HCT116 (cell line): ENCODE data around the gene NAALADL2. TPM values are rescaled to one million over a fixed set of nuclear protein-coding genes. Genes with fewer than 3 reads are reported as not detected.

ENCODE experiments used
- ATAC-seq: fragments of 200-7000 bp; cut with Tn5 transposase; 2 replicates; pipeline ENCODE4 v1.9.1; 2020; ENCODE audit warnings: mild to moderate bottlenecking, moderate library complexity
- BruUV-seq: library from RNA; stranded (reverse); fragments of 400-500 nt; replicated peaks from 2 replicates; lab custom pipeline; 2021; lab: Mats Ljungman, UMichigan
- CTCF ChIA-PET: fragments of 300-600 bp; sonication (Branson Sonifier 250); formaldehyde crosslinking; loops from one replicate; lab custom pipeline; 2021; ENCODE audit warnings: antibody characterized with exemption; lab: Charles Lee
- POLR2A ChIA-PET: fragments of 300-600, 350-600 bp; sonication (Branson Sonifier 250); formaldehyde crosslinking; loops from one replicate; lab custom pipeline; 2021; ENCODE audit warnings: antibody characterized with exemption; lab: Charles Lee
- RAD21 ChIA-PET, 2 experiments: fragments of 300-600 bp; sonication (Branson Sonifier 250); formaldehyde crosslinking; loops; one replicate each; lab custom pipeline; 2023; ENCODE audit warnings: low total read pairs in 2 of 2; ENCODE audit not compliant: uncharacterized antibody in 2 of 2, unreplicated experiment in 2 of 2, low non-redundant PET in 1 of 2; lab: Charles Lee
- DNase-seq: peaks from one replicate; pipeline ENCODE4 v3.0.0-alpha.2; 2010; ENCODE audit warnings: low read depth, low spot score
- H2AFZ ChIP-seq: fragments of 200-600 bp; shearing (Covaris generic), sonication (generic); 2 replicates; pipeline ENCODE4 v1.6.1; 2017; ENCODE audit warnings: low read depth, mixed run types, mixed read lengths, antibody characterized with exemption, low read length; ENCODE audit not compliant: poor library complexity, severe bottlenecking
- H3K27ac ChIP-seq: 2 replicates; pipeline ENCODE4 v1.5.1; 2012; ENCODE audit warnings: low read depth, low read length
- H3K27me3 ChIP-seq: fragments of 200-600 bp; sonication (generic); 2 replicates; pipeline ENCODE4 v1.6.1; 2016; ENCODE audit warnings: mixed run types, low read length, mixed read lengths; ENCODE audit not compliant: insufficient read depth
- H3K36me3 ChIP-seq, 2 experiments: fragments of 200-500 bp in 1 of 2; fragments of 200-600 bp in 1 of 2; sonication (Bioruptor generic) in 1 of 2; sonication (generic) in 1 of 2; 2 replicates each; pipeline versions ENCODE4 v1.5.1 to v1.6.1; 2014 to 2016; ENCODE audit warnings: low read length in 2 of 2, inconsistent platforms in 1 of 2, mixed read lengths in 1 of 2, mixed run types in 1 of 2; ENCODE audit not compliant: insufficient read depth in 2 of 2, control insufficient read depth in 1 of 2
- H3K4me1 ChIP-seq, 2 experiments: fragments of 200-600 bp in 1 of 2; sonication (generic) in 1 of 2; 2 replicates each; pipeline versions ENCODE4 v1.5.1 to v1.6.1; 2012 to 2017; ENCODE audit warnings: low read length in 2 of 2, inconsistent platforms in 1 of 2, mild to moderate bottlenecking in 1 of 2, mixed read lengths in 1 of 2, mixed run types in 1 of 2, moderate library complexity in 1 of 2; ENCODE audit not compliant: insufficient read depth in 2 of 2, control insufficient read depth in 1 of 2
- H3K4me2 ChIP-seq: fragments of 200-600 bp; sonication (generic); 2 replicates; pipeline ENCODE4 v1.6.1; 2017; ENCODE audit warnings: mixed run types, low read length, mixed read lengths
- H3K4me3 ChIP-seq, 2 experiments: fragments of 200-600 bp in 1 of 2; sonication (generic) in 1 of 2; replicated peaks in 1 of 2; 2 replicates each; pipeline ENCODE4 v1.5.1; 2011 to 2016; ENCODE audit warnings: low read length in 2 of 2, control low read depth in 1 of 2, low read depth in 1 of 2, mild to moderate bottlenecking in 1 of 2, mixed read lengths in 1 of 2, mixed run types in 1 of 2
- H3K79me2 ChIP-seq: fragments of 200-600 bp; sonication (generic); 2 replicates; pipeline ENCODE4 v1.6.1; 2017; ENCODE audit warnings: mild to moderate bottlenecking, mixed run types, low read length, moderate library complexity, mixed read lengths; ENCODE audit not compliant: insufficient read depth
- H3K9ac ChIP-seq: fragments of 200-600 bp; sonication (generic); 2 replicates; pipeline ENCODE4 v1.6.1; 2016; ENCODE audit warnings: low read length, mixed read lengths
- H3K9me2 ChIP-seq: fragments of 200-600 bp; sonication (generic), shearing (Covaris generic); 2 replicates; pipeline ENCODE4 v1.6.1; 2017; ENCODE audit warnings: mixed run types, mild to moderate bottlenecking, moderate library complexity; ENCODE audit not compliant: insufficient read depth
- H3K9me3 ChIP-seq, 2 experiments: fragments of 200-500 bp in 1 of 2; fragments of 200-600 bp in 1 of 2; sonication (Bioruptor generic) in 1 of 2; sonication (generic) in 1 of 2; 2 replicates each; pipeline ENCODE4 v1.6.1; 2014 to 2017; ENCODE audit warnings: low read length in 2 of 2, mixed read lengths in 2 of 2, inconsistent platforms in 1 of 2, low read depth in 1 of 2, mild to moderate bottlenecking in 1 of 2, mixed run types in 1 of 2, moderate library complexity in 1 of 2; ENCODE audit not compliant: control insufficient read depth in 1 of 2, insufficient read depth in 1 of 2
- H4K20me1 ChIP-seq: fragments of 200-600 bp; sonication (generic), shearing (Covaris generic); 2 replicates; pipeline ENCODE4 v1.6.1; 2017; ENCODE audit warnings: mixed run types, mild to moderate bottlenecking, moderate library complexity; ENCODE audit not compliant: insufficient read depth
- CBX3 ChIP-seq: IDR thresholded peaks from 2 replicates; pipeline ENCODE4 v1.6.1; 2012; ENCODE audit warnings: low read depth
- EZH2 ChIP-seq: fragments of 200-600 bp; sonication (generic); IDR thresholded peaks from 2 replicates; pipeline ENCODE4 v1.6.1; 2017; ENCODE audit warnings: antibody characterized with exemption, mixed run types
- FOSL1 ChIP-seq: IDR thresholded peaks from 2 replicates; pipeline ENCODE4 v1.6.1; 2012; ENCODE audit warnings: low read depth
- JUND ChIP-seq: IDR thresholded peaks from 2 replicates; pipeline ENCODE4 v1.6.1; 2012
- POLR2A ChIP-seq: IDR thresholded peaks from 2 replicates; pipeline ENCODE4 v1.7.0; 2011; ENCODE audit warnings: borderline replicate concordance; ENCODE audit not compliant: insufficient read depth, insufficient read length; ENCODE audit errors: extremely low read depth
- POLR2AphosphoS5 ChIP-seq: IDR thresholded peaks from 2 replicates; pipeline ENCODE4 v1.6.1; 2011; ENCODE audit warnings: mild to moderate bottlenecking, low read depth, low read length, moderate library complexity
- RAD21 ChIP-seq: IDR thresholded peaks from 2 replicates; pipeline ENCODE4 v1.6.1; 2012; ENCODE audit warnings: low read depth, mild to moderate bottlenecking
- SP1 ChIP-seq: IDR thresholded peaks from 2 replicates; pipeline ENCODE4 v1.6.1; 2012; ENCODE audit warnings: low read depth
- TCF7L2 ChIP-seq: IDR thresholded peaks from 2 replicates; pipeline ENCODE4 v1.7.0; 2011; ENCODE audit warnings: borderline replicate concordance, inconsistent platforms; ENCODE audit not compliant: insufficient read depth, insufficient read length; ENCODE audit errors: extremely low read depth
- intact Hi-C: fragments of 100-400 bp; cut with micrococcal nuclease; formaldehyde crosslinking; loops from 2 replicates; pipeline ENCODE4 v1.10.0; 2022
- total RNA-seq: library from RNA; stranded (reverse); gene quantifications from one replicate; pipeline ENCODE4 v1.2.1, GENCODE V29; 2021; ENCODE audit not compliant: unreplicated experiment
- TF ChIP-seq, protein P1 (sequence below): IDR thresholded peaks from 2 replicates; pipeline ENCODE4 v1.6.1; 2012
- TF ChIP-seq, protein P2 (sequence below): IDR thresholded peaks from 2 replicates; pipeline ENCODE4 v1.6.1; 2011; ENCODE audit warnings: mild to moderate bottlenecking, low read length, moderate library complexity; ENCODE audit not compliant: insufficient replicate concordance; ENCODE audit errors: extremely low read depth

Gene NAALADL2
- total RNA-seq, 1 experiment from 2014 or later, result 2.9 TPM

DNA sequence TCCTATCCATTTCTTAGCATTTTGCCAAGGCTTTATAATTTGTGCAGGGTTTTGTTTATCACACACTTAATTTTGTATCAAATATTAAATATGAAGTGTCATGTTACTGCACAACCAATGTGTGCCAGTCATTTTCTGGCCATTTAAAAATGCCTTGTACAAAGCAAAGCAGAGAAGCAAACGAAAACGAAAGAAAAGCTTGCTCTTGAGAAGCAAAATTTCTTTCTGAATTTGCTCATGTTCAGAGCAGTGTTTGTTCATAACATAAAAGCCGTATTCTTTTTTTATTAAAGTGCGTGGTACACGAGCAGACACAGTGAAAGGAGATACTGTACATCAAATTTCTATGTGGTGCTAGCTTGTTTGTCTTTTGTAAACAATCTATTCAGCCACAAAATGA lies 792.6 kb downstream of the NAALADL2 start:
- H3K9me2 ChIP-seq, result no peaks in the 10 kb centered on the region
- no peak overlapping the region for H3K4me2 ChIP-seq
- BruUV-seq, result no TSS peak
- ChIA-PET POLR2A (no interaction called here), RAD21 (no interaction called here), CTCF (no interaction called here)
- intact Hi-C loops, result no loop called here
- no peaks in the 10 kb centered on the region for H4K20me1 ChIP-seq
- no peak for TF ChIP-seq SP1
- TF ChIP-seq TCF7L2, result no peak
- TF ChIP-seq, protein P1, sequence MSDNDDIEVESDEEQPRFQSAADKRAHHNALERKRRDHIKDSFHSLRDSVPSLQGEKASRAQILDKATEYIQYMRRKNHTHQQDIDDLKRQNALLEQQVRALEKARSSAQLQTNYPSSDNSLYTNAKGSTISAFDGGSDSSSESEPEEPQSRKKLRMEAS, result no peak
- TF ChIP-seq JUND, result no peak
- TF ChIP-seq POLR2AphosphoS5, result no peak
- TF ChIP-seq, all 23 proteins: peak for 0
- H3K4me1 ChIP-seq, result no peaks in the 10 kb centered on the region
- no peaks in the 10 kb centered on the region for H3K36me3 ChIP-seq
- no peak overlapping the region for H3K4me3 ChIP-seq
- no peaks in the 10 kb centered on the region for H3K27me3 ChIP-seq
- DNase-seq (no peak), ATAC-seq (no peak)
- H3K79me2 ChIP-seq, result no peaks in the 10 kb centered on the region
- H2AFZ ChIP-seq, result no peak overlapping the region
- H3K9me3 ChIP-seq, result no peaks in the 10 kb centered on the region
- H3K9ac ChIP-seq, result no peak overlapping the region
- no peak overlapping the region for H3K27ac ChIP-seq

DNA sequence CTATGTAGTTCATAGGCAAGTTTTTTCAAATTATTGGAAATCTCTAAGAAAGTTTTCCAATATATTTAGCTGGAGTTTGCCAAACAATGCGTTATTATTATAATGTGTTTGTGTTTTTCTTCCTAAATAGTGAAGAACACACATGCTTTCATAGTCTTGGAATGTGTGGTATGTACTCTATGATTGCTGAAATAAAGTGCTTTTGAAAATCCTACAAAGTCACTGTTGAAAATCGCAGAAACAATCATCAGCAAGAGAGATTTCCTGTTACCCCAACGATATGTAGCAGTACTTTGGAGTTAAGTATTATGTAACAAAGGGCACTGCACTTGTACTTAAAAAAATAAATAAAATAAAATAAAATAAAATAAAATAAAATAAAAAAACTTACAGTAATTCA lies 796.2 kb downstream of the NAALADL2 start:
- intact Hi-C loops, result no loop called here
- H3K4me2 ChIP-seq, result no peak overlapping the region
- H3K79me2 ChIP-seq, result no peaks in the 10 kb centered on the region
- ATAC-seq (no peak), DNase-seq (no peak)
- RAD21 ChIA-PET, result no interaction called here
- H3K9me3 ChIP-seq, result no peaks in the 10 kb centered on the region
- H3K36me3 ChIP-seq, result no peaks in the 10 kb centered on the region
- no peak overlapping the region for H3K4me3 ChIP-seq
- no peak overlapping the region for H2AFZ ChIP-seq
- H3K27ac ChIP-seq, result no peak overlapping the region
- no TSS peak for BruUV-seq
- H3K9me2 ChIP-seq, result no peaks in the 10 kb centered on the region; the same call in 1 of the 2 replicates
- no peaks in the 10 kb centered on the region for H4K20me1 ChIP-seq
- H3K27me3 ChIP-seq, result no peaks in the 10 kb centered on the region
- no peak for TF ChIP-seq RAD21
- TF ChIP-seq, protein P2, sequence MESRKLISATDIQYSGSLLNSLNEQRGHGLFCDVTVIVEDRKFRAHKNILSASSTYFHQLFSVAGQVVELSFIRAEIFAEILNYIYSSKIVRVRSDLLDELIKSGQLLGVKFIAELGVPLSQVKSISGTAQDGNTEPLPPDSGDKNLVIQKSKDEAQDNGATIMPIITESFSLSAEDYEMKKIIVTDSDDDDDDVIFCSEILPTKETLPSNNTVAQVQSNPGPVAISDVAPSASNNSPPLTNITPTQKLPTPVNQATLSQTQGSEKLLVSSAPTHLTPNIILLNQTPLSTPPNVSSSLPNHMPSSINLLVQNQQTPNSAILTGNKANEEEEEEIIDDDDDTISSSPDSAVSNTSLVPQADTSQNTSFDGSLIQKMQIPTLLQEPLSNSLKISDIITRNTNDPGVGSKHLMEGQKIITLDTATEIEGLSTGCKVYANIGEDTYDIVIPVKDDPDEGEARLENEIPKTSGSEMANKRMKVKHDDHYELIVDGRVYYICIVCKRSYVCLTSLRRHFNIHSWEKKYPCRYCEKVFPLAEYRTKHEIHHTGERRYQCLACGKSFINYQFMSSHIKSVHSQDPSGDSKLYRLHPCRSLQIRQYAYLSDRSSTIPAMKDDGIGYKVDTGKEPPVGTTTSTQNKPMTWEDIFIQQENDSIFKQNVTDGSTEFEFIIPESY, result no peak
- no peak for TF ChIP-seq CBX3
- no peak for TF ChIP-seq POLR2A
- TF ChIP-seq EZH2, result no peak
- TF ChIP-seq POLR2AphosphoS5, result no peak
- TF ChIP-seq FOSL1, result no peak
- CTCF ChIA-PET, result no interaction called here
- no peak overlapping the region for H3K9ac ChIP-seq
- H3K4me1 ChIP-seq, result no peaks in the 10 kb centered on the region
- POLR2A ChIA-PET, result no interaction called here
